Heart left ventricle (tissue), 16 donors: ENCODE measurements around the gene TRIP13. TPM values are rescaled to one million over a fixed set of nuclear protein-coding genes. Genes with fewer than 3 reads are reported as not detected.
"Not testable (repeated sequence)": the region's sequence is repeated elsewhere in the genome, so short reads cannot be mapped to it uniquely, and the experiment has no call there.

Experiments
- ATAC-seq, 4 donors: fragments of 200-7000 bp; cut with Tn5 transposase; one replicate each; pipeline ENCODE4 v1.9.1; 2020 to 2022; ENCODE audit warnings: moderate library complexity in 4 of 4, mild to moderate bottlenecking in 3 of 4, moderate number of reproducible peaks in 1 of 4
- DNase-seq, 5 donors: peaks; one replicate each; pipeline ENCODE4 v3.0.0-alpha.2; 2020
- H3K27ac ChIP-seq, 12 donors: fragments of 200-600 bp; sonication (generic) in 4 of 12; one replicate each; pipeline versions ENCODE4 v1.5.0 to v1.8.0; 2016 to 2022; ENCODE audit warnings: mild to moderate bottlenecking in 2 of 12
- H3K27me3 ChIP-seq, 9 donors: fragments of 200-600 bp; sonication (generic) in 2 of 9; one replicate each; pipeline versions ENCODE4 v1.5.1 to v1.8.0; 2016 to 2022; ENCODE audit warnings: mild to moderate bottlenecking in 3 of 9
- H3K36me3 ChIP-seq, 9 donors: fragments of 200-600 bp; sonication (generic) in 2 of 9; one replicate each; pipeline versions ENCODE4 v1.5.0 to v1.8.0; 2018 to 2022; ENCODE audit warnings: mild to moderate bottlenecking in 2 of 9
- H3K4me1 ChIP-seq, 12 donors: fragments of 200-600 bp; sonication (generic) in 4 of 12; one replicate each; pipeline versions ENCODE4 v1.5.0 to v1.8.0; 2016 to 2022; ENCODE audit warnings: mild to moderate bottlenecking in 3 of 12
- H3K4me3 ChIP-seq, 12 donors: fragments of 200-600 bp; sonication (generic) in 4 of 12; one replicate each; pipeline versions ENCODE4 v1.5.0 to v1.8.0; 2017 to 2022; ENCODE audit warnings: mild to moderate bottlenecking in 9 of 12, moderate library complexity in 4 of 12
- H3K9me3 ChIP-seq, 12 donors: fragments of 200-600 bp; sonication (generic) in 4 of 12; one replicate each; pipeline versions ENCODE4 v1.5.0 to v1.8.0; 2016 to 2022; ENCODE audit warnings: mild to moderate bottlenecking in 1 of 12
- POLR2A ChIP-seq, 2 donors: fragments of 450-650 bp; IDR thresholded peaks; one replicate each; pipeline ENCODE4 v1.6.1; 2017; ENCODE audit warnings: antibody characterized with exemption in 2 of 2, mild to moderate bottlenecking in 2 of 2, moderate library complexity in 2 of 2
- WGBS, 4 donors: extraction: QIAGEN DNeasy Blood & Tissue Kit in 2 of 4; methylation state at CpG; one replicate each; pipeline versions ENCODE4 v1.1.5 to v1.1.7; 2013 to 2018; 5-methylcytosine and 5-hydroxymethylcytosine counted together
- intact Hi-C, 10 donors: fragments of 100-400 bp; cut with DNase I; formaldehyde crosslinking; loops; one replicate each; pipeline versions ENCODE4 v1.11.1 to v1.14.2; 2022
- polyA plus RNA-seq, 2 donors: library from polyadenylated mRNA; stranded (reverse); fragments of 200-250 nt; gene quantifications; one replicate each; pipeline ENCODE4 v1.2.3, GENCODE V29; 2013
- total RNA-seq, 9 donors: library from RNA; depleted of rRNA in 2 of 9; stranded (reverse); fragments of >200 nt in 2 of 9; fragmentation: NEBNext Ultra II Directional in 3 of 9; extraction: Animal tissue kit (Norgen Biotek cat#: 25700) in 3 of 9; gene quantifications; one replicate each; pipeline versions ENCODE4 v1.1.0 to v1.2.4, GENCODE V29; 2016 to 2023
- TF ChIP-seq, protein P1 (sequence below), 12 donors: fragments of 200-600 bp; sonication (generic) in 4 of 12; IDR thresholded peaks; one replicate each; pipeline versions ENCODE4 v1.5.0 to v1.8.0; 2018 to 2022; ENCODE audit warnings: antibody characterized with exemption in 12 of 12, mild to moderate bottlenecking in 5 of 12
- donor health status: ischemic (EF 13 %, LVEDD 7.1; RV severe dilation, severe dysfunction).
- donor health status: healthy with polysubstance abuse.
- donor health status: DM: no; HTN: yes; CAD: no.
- donor health status: DM: no; HTN: no; CAD: no.
- donor health status: ischemic (EF 25% LVEDD 6.9; RV normal size, moderate dysfunction).
- donor health status: ischemic (EF 25% LVEDD 5.7; RV mildly dilated, moderate dysfunction).
- donor health status: healthy.
- donor health status: DM: yes; HTN: yes; CAD: no.
- donor health status: ischemic (EF 35%, LVEDD 5.7; RV mildly dilated, moderate dysfunction).
- donor health status: nonischemic (EF 11% LVEDD 7.7; RV severe dilation, severe dysfunction).
- donor health status: DM: yes; HTN: yes; CAD: no.
- donor health status: PGD.
- donor health status: ischemic (EF 29% LVEDD 5.4; RV normal size, mild dysfunction).
- donor health status: nonischemic (EF 23%, LVEDD 6.1; RV moderate dilation, normal function).

Gene TRIP13
- total and polyA plus RNA-seq, 11 donors, result 0.19 to 4.2 (median 0.49) TPM

DNA sequence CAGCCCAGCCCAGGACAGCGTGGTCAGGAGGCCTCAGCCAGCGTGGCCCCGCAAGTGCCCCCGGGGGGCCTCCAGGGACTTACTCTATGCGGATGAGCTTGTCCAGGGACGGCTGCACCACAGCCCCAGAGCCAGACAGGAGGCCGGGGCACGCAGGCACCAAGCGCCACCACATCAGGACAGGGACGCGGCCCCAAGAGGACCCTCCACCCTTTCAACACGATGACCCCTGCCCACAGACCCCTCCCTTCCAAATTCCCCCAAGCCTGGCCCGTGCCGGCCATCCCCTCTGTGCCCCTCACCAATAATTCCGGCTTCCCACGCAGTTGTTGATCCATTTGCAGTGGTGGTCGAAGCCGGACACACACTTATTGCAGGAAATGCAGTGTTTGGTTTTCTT lies 45.5 kb upstream of the TRIP13 start:
- 91 to 96% (median 94%) methylated on average over 8 to 13 of the region's 18 CpGs for WGBS, 4 donors
- H3K27ac ChIP-seq, H3K9me3 ChIP-seq, H3K4me3 ChIP-seq: not testable (repeated sequence)
- peak in 1 of 5 donors; percentile 14 for DNase-seq
- Histone ChIP-seq H3K27me3 (peaks cover 0 to 17% (median 0%) of the 10 kb centered on the region in 9 donors), H3K36me3 (peaks cover 0 to 12% (median 0%) of the 10 kb centered on the region in 9 donors), H3K4me1 (peaks cover 0 to 11% (median 0%) of the 10 kb centered on the region in 12 donors)
- intact Hi-C loops, result loop anchor here in 7 of 10 donors (2.0 to 10.0 kb wide), 4 partner anchors 82 to 92 kb away; no protein-coding TSS in a partner anchor
- peak in 1 of 4 donors; percentile 6 for ATAC-seq

GRCh38 chr5:847736-848135 lies 44.9 kb upstream of the TRIP13 start:
- H3K4me3 ChIP-seq, H3K27ac ChIP-seq, H3K9me3 ChIP-seq: not testable (repeated sequence)
- Histone ChIP-seq H3K27me3 (peaks cover 0 to 17% (median 0%) of the 10 kb centered on the region in 9 donors), H3K4me1 (peaks cover 0 to 11% (median 0%) of the 10 kb centered on the region in 12 donors), H3K36me3 (peaks cover 0 to 11% (median 0%) of the 10 kb centered on the region in 9 donors)
- intact Hi-C loops, result loop anchor here in 7 of 10 donors (2.0 to 10.0 kb wide), 4 partner anchors 83 to 93 kb away; no protein-coding TSS in a partner anchor
- ATAC-seq (peak in 1 of 4 donors; percentile 2), DNase-seq (peak in 1 of 5 donors; percentile 15)
- WGBS, 4 donors, result 93 to 100% (median 98%) methylated on average over 5 to 6 of the region's 7 CpGs

DNA sequence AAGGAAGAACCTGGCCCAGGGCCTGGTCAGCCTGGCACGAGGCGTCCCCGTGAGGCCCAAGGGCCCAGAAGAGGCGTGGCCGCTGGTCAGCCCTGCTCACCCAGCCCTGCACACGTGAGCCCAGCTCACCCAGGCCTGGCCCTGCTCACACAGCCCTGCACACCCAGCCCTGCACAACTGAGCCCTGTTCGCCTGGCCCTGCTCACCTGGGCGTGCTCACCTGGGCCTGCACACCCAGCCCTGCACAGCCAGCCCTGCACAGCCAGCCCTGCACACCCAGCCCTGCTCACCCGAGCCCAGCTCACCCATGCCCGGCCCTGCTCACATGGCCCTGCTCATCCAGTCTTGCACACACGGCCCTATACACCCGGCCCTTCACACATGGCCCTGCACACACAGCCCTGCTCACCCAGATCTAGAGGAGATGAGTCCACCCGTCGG lies 44.0 kb upstream of the TRIP13 start:
- DNase-seq (peak in 1 of 5 donors; percentile 43), ATAC-seq (peak in 1 of 4 donors; percentile 15)
- Histone ChIP-seq H3K4me3 (no peak overlapping the region), H3K4me1 (peaks cover 0 to 11% (median 0%) of the 10 kb centered on the region in 12 donors), H3K27ac (no peak overlapping the region), H3K36me3 (peaks cover 0 to 8% (median 0%) of the 10 kb centered on the region in 9 donors), H3K9me3 (no peaks in the 10 kb centered on the region), H3K27me3 (peaks cover 0 to 17% (median 0%) of the 10 kb centered on the region in 9 donors)
- intact Hi-C loops, result loop anchor here in 6 of 10 donors (5.0 to 10.0 kb wide), 3 partner anchors 84 to 94 kb away; no protein-coding TSS in a partner anchor
- TF ChIP-seq, protein P1, sequence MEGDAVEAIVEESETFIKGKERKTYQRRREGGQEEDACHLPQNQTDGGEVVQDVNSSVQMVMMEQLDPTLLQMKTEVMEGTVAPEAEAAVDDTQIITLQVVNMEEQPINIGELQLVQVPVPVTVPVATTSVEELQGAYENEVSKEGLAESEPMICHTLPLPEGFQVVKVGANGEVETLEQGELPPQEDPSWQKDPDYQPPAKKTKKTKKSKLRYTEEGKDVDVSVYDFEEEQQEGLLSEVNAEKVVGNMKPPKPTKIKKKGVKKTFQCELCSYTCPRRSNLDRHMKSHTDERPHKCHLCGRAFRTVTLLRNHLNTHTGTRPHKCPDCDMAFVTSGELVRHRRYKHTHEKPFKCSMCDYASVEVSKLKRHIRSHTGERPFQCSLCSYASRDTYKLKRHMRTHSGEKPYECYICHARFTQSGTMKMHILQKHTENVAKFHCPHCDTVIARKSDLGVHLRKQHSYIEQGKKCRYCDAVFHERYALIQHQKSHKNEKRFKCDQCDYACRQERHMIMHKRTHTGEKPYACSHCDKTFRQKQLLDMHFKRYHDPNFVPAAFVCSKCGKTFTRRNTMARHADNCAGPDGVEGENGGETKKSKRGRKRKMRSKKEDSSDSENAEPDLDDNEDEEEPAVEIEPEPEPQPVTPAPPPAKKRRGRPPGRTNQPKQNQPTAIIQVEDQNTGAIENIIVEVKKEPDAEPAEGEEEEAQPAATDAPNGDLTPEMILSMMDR (IDR thresholded peaks at IDR 0.05), result no peak
- no peak for TF ChIP-seq POLR2A (IDR thresholded peaks at IDR 0.05)
- WGBS, 4 donors, result 93 to 96% (median 94%) methylated on average over 5 to 14 of the region's 14 CpGs

GRCh38 chr5:849651-850301 lies 42.9 kb upstream of the TRIP13 start:
- 65 to 76% (median 68%) methylated on average over 9 to 20 of the region's 20 CpGs for WGBS, 4 donors
- peaks cover 0 to 17% (median 0%) of the 10 kb centered on the region in 9 donors for H3K27me3 ChIP-seq
- peak overlapping the region in 9 of 12 donors; percentile 11 to 42 (median 32) for H3K4me3 ChIP-seq
- H3K4me1 ChIP-seq, result peaks cover 0 to 11% (median 0%) of the 10 kb centered on the region in 12 donors
- peaks cover 0 to 2% (median 0%) of the 10 kb centered on the region in 9 donors for H3K36me3 ChIP-seq
- intact Hi-C loops, result loop anchor here in 6 of 10 donors (5.0 to 10.0 kb wide), 3 partner anchors 85 to 95 kb away; no protein-coding TSS in a partner anchor
- DNase-seq, result peak in 4 of 5 donors; percentile 46 to 74 (median 47)
- H3K27ac ChIP-seq, result peak overlapping the region in 5 of 12 donors; percentile 10 to 47 (median 22)
- no peaks in the 10 kb centered on the region for H3K9me3 ChIP-seq
- ATAC-seq, result peak; percentile 58 to 88 (median 88)
- TF ChIP-seq, protein P1 (IDR thresholded peaks at IDR 0.05), result no peak
- no peak for TF ChIP-seq POLR2A (IDR thresholded peaks at IDR 0.05)

DNA sequence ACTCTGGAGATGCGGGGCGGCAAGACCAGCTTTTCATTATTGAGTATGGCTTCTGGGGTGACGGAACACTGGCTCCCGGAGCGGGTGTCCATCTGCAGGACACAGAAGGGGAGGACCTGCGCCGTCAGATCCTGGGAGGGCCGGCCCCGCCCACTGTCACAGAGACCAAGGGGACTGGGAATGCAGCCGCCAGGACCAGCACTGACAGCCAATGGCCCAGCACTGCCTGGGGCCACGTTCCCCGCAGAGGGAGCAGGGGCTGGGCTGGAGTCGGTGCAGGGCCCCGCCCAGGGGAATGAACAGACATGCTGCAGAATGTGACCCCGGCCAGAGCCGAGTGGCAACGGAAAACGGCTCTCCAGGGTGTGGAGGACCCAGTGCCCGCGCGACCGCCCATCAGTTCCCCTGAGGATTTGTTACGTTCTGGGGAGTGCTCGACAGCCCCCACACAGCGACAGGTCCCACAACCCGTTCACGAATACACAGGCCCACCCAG lies 42.1 kb upstream of the TRIP13 start, which contains the start of gene ZDHHC11:
TSS of gene ZDHHC11 (minus strand) at position 476 of the 496 bp plus-strand sequence. CDS start at position 92, 384 bp downstream.
- DNase-seq (peak in 3 of 5 donors; percentile 59 to 77 (median 65)), ATAC-seq (peak; percentile 46 to 92 (median 61))
- Histone ChIP-seq H3K9me3 (no peaks in the 10 kb centered on the region), H3K27ac (peak within 1 kb of the TSS in 5 of 12 donors; percentile 10 to 28 (median 20)), H3K4me1 (peaks cover 0 to 11% (median 0%) of the 10 kb centered on the region in 12 donors), H3K4me3 (peak within 1 kb of the TSS in 9 of 12 donors; percentile 11 to 42 (median 32)), H3K27me3 (peaks cover 0 to 17% (median 0%) of the 10 kb centered on the region in 9 donors), H3K36me3 (no peaks in the 10 kb centered on the region)
- TF ChIP-seq, protein P1 (IDR thresholded peaks at IDR 0.05), result no peak
- no peak for TF ChIP-seq POLR2A (IDR thresholded peaks at IDR 0.05)
- 56 to 69% (median 60%) methylated on average over 14 to 27 of the region's 27 CpGs for WGBS, 4 donors
- intact Hi-C loops, result no loop called here
